ENCODE results near the gene F5. TPM values are rescaled to one million over a fixed set of nuclear protein-coding genes. Genes with fewer than 3 reads are reported as not detected.

Gene F5
- total and polyA plus RNA-seq, 4 experiments from 2014 or later: 1.4 to 6.1 (median 4.1) TPM

- Mint-ChIP-seq H3K4me1 (peaks cover 15 to 51% (median 35%) of the 10 kb centered on the region in 4 donors), H3K27me3 (peaks cover 0 to 11% of the 10 kb centered on the region in 2 donors), H3K9me3 (no peaks in the 10 kb centered on the region), H3K4me3 (peak overlapping the region in 4 of 8 donors; percentile 26 to 63 (median 44)), H3K36me3 (no peaks in the 10 kb centered on the region), H3K27ac (peak overlapping the region in 5 of 7 donors; percentile 26 to 81 (median 38))
- Histone ChIP-seq H3K9me3 (ENCODE audit: control insufficient read depth in 1 of 2, low read length in 2 of 2) (no peaks in the 10 kb centered on the region), H3K4me1 (ENCODE audit: insufficient read depth, low read length) (peaks cover 56% of the 10 kb centered on the region), H3K36me3 (ENCODE audit: insufficient read depth, low read length) (no peaks in the 10 kb centered on the region), H3K27ac (ENCODE audit: low read depth, low read length) (no peak overlapping the region), H3K27me3 (ENCODE audit: insufficient read depth, low read length) (no peaks in the 10 kb centered on the region), H3K4me3 (ENCODE audit: low read length in 2 of 2) (no peak overlapping the region)
- DNase-seq: no peak
- ChIA-PET CTCF (ENCODE audit: partially characterized antibody) (no interaction called here), POLR2A (ENCODE audit: partially characterized antibody) (no interaction called here)
- intact Hi-C loops (cut with micrococcal nuclease): no loop called here
Observed at GRCh38 chr1:169588785-169589485, 2.7 kb upstream of the F5 start.

DNA sequence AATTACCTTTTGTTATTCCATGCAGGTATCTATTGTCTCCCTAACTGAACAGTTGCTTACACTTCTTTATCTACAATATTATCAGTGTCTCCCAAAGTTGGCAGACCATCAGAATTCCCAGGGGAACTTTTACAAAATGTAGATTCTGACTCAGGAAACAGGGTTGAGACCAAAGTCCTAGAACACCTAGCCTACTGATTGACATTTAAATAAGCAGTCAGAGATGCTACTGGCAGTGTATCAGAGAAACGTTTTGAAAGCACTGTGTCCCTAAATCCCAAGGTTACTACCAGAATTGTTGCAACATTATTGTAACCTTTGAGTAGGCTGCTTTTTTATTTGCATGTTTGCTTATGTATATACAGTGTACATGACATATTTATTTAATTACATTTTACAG, 1.8 kb upstream of the F5 start:
- peaks cover 15 to 51% (median 36%) of the 10 kb centered on the region in 4 donors for H3K4me1 Mint-ChIP-seq
- intact Hi-C loops (cut with micrococcal nuclease): no loop called here
- Histone ChIP-seq H3K36me3 (ENCODE audit: insufficient read depth, low read length) (no peaks in the 10 kb centered on the region), H3K4me3 (ENCODE audit: low read length in 2 of 2) (no peak overlapping the region), H3K9me3 (ENCODE audit: control insufficient read depth in 1 of 2, low read length in 2 of 2) (no peaks in the 10 kb centered on the region), H3K27me3 (ENCODE audit: insufficient read depth, low read length) (no peaks in the 10 kb centered on the region), H3K27ac (ENCODE audit: low read depth, low read length) (no peak overlapping the region), H3K4me1 (ENCODE audit: insufficient read depth, low read length) (peaks cover 54% of the 10 kb centered on the region)
- CTCF ChIA-PET (ENCODE audit: partially characterized antibody): no interaction called here
- DNase-seq: no peak
- no peak overlapping the region for H3K27ac Mint-ChIP-seq
- peaks cover 0 to 11% of the 10 kb centered on the region in 2 donors for H3K27me3 Mint-ChIP-seq
- peak overlapping the region in 1 of 8 donors; percentile 3 for H3K4me3 Mint-ChIP-seq
- POLR2A ChIA-PET (ENCODE audit: partially characterized antibody): no interaction called here
- H3K9me3 Mint-ChIP-seq: no peaks in the 10 kb centered on the region
- H3K36me3 Mint-ChIP-seq: no peaks in the 10 kb centered on the region

- H3K36me3 Mint-ChIP-seq: no peaks in the 10 kb centered on the region
- H3K9me3 Mint-ChIP-seq: no peaks in the 10 kb centered on the region
- H3K36me3 ChIP-seq (ENCODE audit: insufficient read depth, low read length): no peaks in the 10 kb centered on the region
- POLR2A ChIA-PET (ENCODE audit: partially characterized antibody): interaction anchor here (0.9 to 2.3 kb wide), 14 partner anchors 9 to 126 kb away, joined by 3 to 30 read pairs (median 4); no protein-coding TSS in a partner anchor
- H3K27ac ChIP-seq (ENCODE audit: low read depth, low read length): peak overlapping the region; percentile 36
- peak overlapping the region; percentile 47 to 62 for H3K4me3 ChIP-seq (ENCODE audit: low read length in 2 of 2)
- intact Hi-C loops (cut with micrococcal nuclease): loop anchor here (1.0 to 2.0 kb wide), 6 partner anchors 15 to 223 kb away; partner anchors contain the start of gene METTL18
- H3K4me3 Mint-ChIP-seq: peak overlapping the region; percentile 86 to 94 (median 89)
- H3K4me1 ChIP-seq (ENCODE audit: insufficient read depth, low read length): peaks cover 52% of the 10 kb centered on the region
- H3K9me3 ChIP-seq (ENCODE audit: control insufficient read depth in 1 of 2, low read length in 2 of 2): no peaks in the 10 kb centered on the region
- no peaks in the 10 kb centered on the region for H3K27me3 ChIP-seq (ENCODE audit: insufficient read depth, low read length)
- H3K4me1 Mint-ChIP-seq: peaks cover 15 to 51% (median 37%) of the 10 kb centered on the region in 4 donors
- peak overlapping the region; percentile 58 to 95 (median 74) for H3K27ac Mint-ChIP-seq
- peaks cover 2 to 11% of the 10 kb centered on the region in 2 donors for H3K27me3 Mint-ChIP-seq
- CTCF ChIA-PET (ENCODE audit: partially characterized antibody): interaction anchor here (0.9 to 4.9 kb wide), 29 partner anchors 9 to 320 kb away, joined by 3 to 84 read pairs (median 8); partner anchors contain the start of gene METTL18
- no peak for DNase-seq
Observed at GRCh38 chr1:169586067-169586394, 250 bp downstream of the F5 start.

DNA sequence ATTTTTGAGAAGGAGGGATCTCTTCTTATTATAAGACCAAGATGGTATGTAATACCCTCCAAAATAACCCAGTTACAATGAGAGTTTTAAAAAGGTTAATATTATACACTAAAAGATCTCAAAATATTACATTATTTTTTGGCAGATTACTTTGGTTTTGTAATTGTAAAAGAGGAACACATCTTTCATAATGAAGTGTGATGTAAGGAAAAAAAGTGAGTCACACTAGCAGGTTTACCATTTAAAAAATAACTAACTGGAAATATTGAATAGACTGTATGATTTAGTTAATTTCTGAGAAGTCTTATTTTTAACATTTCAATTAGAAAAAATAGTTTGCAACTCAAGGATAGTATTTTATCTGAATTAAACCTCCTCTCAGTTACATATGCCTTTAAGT, 1.1 kb downstream of the F5 start:
- peaks cover 15 to 51% (median 37%) of the 10 kb centered on the region in 4 donors for H3K4me1 Mint-ChIP-seq
- no peaks in the 10 kb centered on the region for H3K36me3 Mint-ChIP-seq
- peaks cover 2 to 11% of the 10 kb centered on the region in 2 donors for H3K27me3 Mint-ChIP-seq
- peak overlapping the region in 1 of 2 donors; percentile 47 for H3K4me3 ChIP-seq (ENCODE audit: low read length in 2 of 2)
- peaks cover 52% of the 10 kb centered on the region for H3K4me1 ChIP-seq (ENCODE audit: insufficient read depth, low read length)
- CTCF ChIA-PET (ENCODE audit: partially characterized antibody): interaction anchor here (1.0 to 4.9 kb wide), 12 partner anchors 13 to 224 kb away, joined by 3 to 84 read pairs (median 14); no protein-coding TSS in a partner anchor
- no peak overlapping the region for H3K27ac ChIP-seq (ENCODE audit: low read depth, low read length)
- H3K36me3 ChIP-seq (ENCODE audit: insufficient read depth, low read length): no peaks in the 10 kb centered on the region
- POLR2A ChIA-PET (ENCODE audit: partially characterized antibody): no interaction called here
- H3K9me3 ChIP-seq (ENCODE audit: control insufficient read depth in 1 of 2, low read length in 2 of 2): no peaks in the 10 kb centered on the region
- H3K27me3 ChIP-seq (ENCODE audit: insufficient read depth, low read length): no peaks in the 10 kb centered on the region
- intact Hi-C loops (cut with micrococcal nuclease): no loop called here
- H3K4me3 Mint-ChIP-seq: peak overlapping the region; percentile 86 to 94 (median 89)
- peak overlapping the region in 2 of 7 donors; percentile 32 to 51 for H3K27ac Mint-ChIP-seq
- no peaks in the 10 kb centered on the region for H3K9me3 Mint-ChIP-seq
- no peak for DNase-seq

- H3K27ac ChIP-seq (ENCODE audit: low read depth, low read length): no peak overlapping the region
- peak overlapping the region; percentile 34 to 92 (median 63) for H3K4me3 Mint-ChIP-seq
Observed at GRCh38 chr1:169584483-169585144, 1.7 kb downstream of the F5 start.

DNA sequence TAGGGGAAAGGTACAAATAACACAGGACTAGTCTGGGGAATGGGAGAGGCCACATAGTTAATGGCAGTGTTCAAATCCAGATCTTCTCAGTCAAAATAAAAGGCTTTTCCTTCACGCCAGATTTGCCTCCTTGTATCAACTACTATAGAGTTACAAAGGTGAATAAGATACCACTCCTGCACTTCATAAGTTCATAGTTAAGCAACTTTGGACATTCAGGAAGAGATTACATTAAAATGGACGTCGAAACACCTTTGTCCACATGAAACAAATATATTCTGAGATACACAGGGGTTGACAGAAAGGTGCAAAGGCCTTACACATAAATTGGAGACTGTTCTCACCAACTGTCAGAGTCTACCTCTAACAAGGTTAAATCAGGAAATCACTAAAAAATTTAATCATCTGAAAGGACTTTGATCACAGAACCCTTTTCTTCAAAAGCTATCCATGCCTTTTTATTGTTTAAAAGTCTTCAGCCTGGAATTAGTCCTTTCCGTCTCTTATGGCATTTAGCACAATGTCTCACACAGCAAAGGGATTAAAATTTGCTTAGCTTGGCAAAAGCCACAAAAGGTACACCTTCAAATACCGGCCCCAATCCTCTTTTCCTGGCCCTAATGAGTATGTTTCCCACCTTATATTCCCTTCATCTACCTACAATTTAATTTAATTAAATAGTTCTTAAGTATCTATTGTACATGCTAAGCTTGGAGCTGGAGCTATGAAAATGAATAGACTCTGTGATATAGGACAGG, 8.1 kb downstream of the F5 start:
- Histone ChIP-seq H3K27ac (ENCODE audit: low read depth, low read length) (no peak overlapping the region), H3K36me3 (ENCODE audit: insufficient read depth, low read length) (no peaks in the 10 kb centered on the region), H3K9me3 (ENCODE audit: control insufficient read depth in 1 of 2, low read length in 2 of 2) (no peaks in the 10 kb centered on the region), H3K4me1 (ENCODE audit: insufficient read depth, low read length) (no peaks in the 10 kb centered on the region), H3K4me3 (ENCODE audit: low read length in 2 of 2) (no peak overlapping the region), H3K27me3 (ENCODE audit: insufficient read depth, low read length) (no peaks in the 10 kb centered on the region)
- Mint-ChIP-seq H3K9me3 (peaks cover 0 to 2% (median 0%) of the 10 kb centered on the region in 8 donors), H3K4me1 (peaks cover 0 to 3% (median under 1%) of the 10 kb centered on the region in 4 donors), H3K4me3 (no peak overlapping the region), H3K36me3 (no peaks in the 10 kb centered on the region), H3K27ac (no peak overlapping the region), H3K27me3 (peaks cover 0 to 2% of the 10 kb centered on the region in 2 donors)
- CTCF ChIA-PET (ENCODE audit: partially characterized antibody): interaction anchor here (1.4 to 2.5 kb wide), 4 partner anchors 8 to 32 kb away, joined by 3 to 13 read pairs (median 4); partner anchors contain the start of gene F5
- intact Hi-C loops (cut with micrococcal nuclease): no loop called here
- POLR2A ChIA-PET (ENCODE audit: partially characterized antibody): interaction anchor here (0.9 kb wide), 1 partner anchor 128 kb away, joined by 3 read pairs; no protein-coding TSS in a partner anchor
- no peak for DNase-seq

More at GRCh38 chr1:169584483-169585144, 1.7 kb downstream of the F5 start:
- intact Hi-C loops (cut with micrococcal nuclease): no loop called here
- CTCF ChIA-PET (ENCODE audit: partially characterized antibody): interaction anchor here (1.5 to 4.9 kb wide), 6 partner anchors 18 to 225 kb away, joined by 3 to 84 read pairs (median 34); no protein-coding TSS in a partner anchor
- Mint-ChIP-seq H3K4me1 (peaks cover 15 to 51% (median 36%) of the 10 kb centered on the region in 4 donors), H3K36me3 (no peaks in the 10 kb centered on the region), H3K9me3 (no peaks in the 10 kb centered on the region), H3K27me3 (peaks cover 2 to 11% of the 10 kb centered on the region in 2 donors), H3K27ac (peak overlapping the region in 3 of 7 donors; percentile 24 to 61 (median 30))
- no peaks in the 10 kb centered on the region for H3K36me3 ChIP-seq (ENCODE audit: insufficient read depth, low read length)
- no peaks in the 10 kb centered on the region for H3K9me3 ChIP-seq (ENCODE audit: control insufficient read depth in 1 of 2, low read length in 2 of 2)
- POLR2A ChIA-PET (ENCODE audit: partially characterized antibody): interaction anchor here (0.6 kb wide), 2 partner anchors 109 kb away, joined by 3 read pairs; no protein-coding TSS in a partner anchor
- peak overlapping the region in 1 of 2 donors; percentile 25 for H3K4me3 ChIP-seq (ENCODE audit: low read length in 2 of 2)
- H3K4me1 ChIP-seq (ENCODE audit: insufficient read depth, low read length): peaks cover 52% of the 10 kb centered on the region
- DNase-seq: no peak
- H3K27me3 ChIP-seq (ENCODE audit: insufficient read depth, low read length): no peaks in the 10 kb centered on the region

Measured in CD4-positive, alpha-beta memory T cell (primary cell).